GM12878 (cell line): ENCODE measurements around the gene RIPK3. TPM values are rescaled to one million over a fixed set of nuclear protein-coding genes. Genes with fewer than 3 reads are reported as not detected.
"Not testable (repeated sequence)": the region's sequence is repeated elsewhere in the genome, so short reads cannot be mapped to it uniquely, and the experiment has no call there.

ENCODE experiments used
- ATAC-seq: fragments of 200-7000 bp; cut with Tn5 transposase; 3 replicates; pipeline ENCODE4 v1.9.1; 2020; ENCODE audit warnings: mild to moderate bottlenecking, moderate library complexity
- BruUV-seq: library from RNA; stranded (reverse); fragments of 400-500 nt; replicated peaks from 2 replicates; lab custom pipeline; 2021; lab: Mats Ljungman, UMichigan
- CTCF ChIA-PET: fragments of 300-600 bp; sonication (Branson Sonifier 250); formaldehyde crosslinking; extraction: SDS; loops from one replicate; lab custom pipeline; 2021; ENCODE audit warnings: inconsistent platforms; lab: Yijun Ruan, JAX
- POLR2A ChIA-PET: fragments of 350-600 bp; formaldehyde crosslinking; extraction: SDS; loops from one replicate; lab custom pipeline; 2021; ENCODE audit warnings: inconsistent platforms; lab: Charles Lee
- RAD21 ChIA-PET: fragments of 300-600 bp; sonication (Branson Sonifier 250); formaldehyde crosslinking; loops from one replicate; lab custom pipeline; 2023; ENCODE audit warnings: antibody characterized with exemption; ENCODE audit not compliant: unreplicated experiment; lab: Charles Lee
- SMC1A ChIA-PET: fragments of 300-600 bp; sonication (Branson Sonifier 250); formaldehyde crosslinking; loops from one replicate; lab custom pipeline; 2023; ENCODE audit not compliant: unreplicated experiment, uncharacterized antibody; lab: Charles Lee
- DNase-seq: peaks from one replicate; pipeline ENCODE4 v3.0.0-alpha.2; 2011; ENCODE audit warnings: low read depth, low spot score
- FAIRE-seq: peaks from 3 replicates; lab custom pipeline; 2011; peaks lifted over from hg19 to GRCh38; lab: Jason Lieb, UNC
- H2AFZ ChIP-seq: 2 replicates; pipeline ENCODE4 v1.6.0; 2011; ENCODE audit warnings: low read depth, low read length, control low read depth; ENCODE audit not compliant: control insufficient read depth
- H3K27ac ChIP-seq: 2 replicates; pipeline ENCODE4 v1.5.1; 2011; ENCODE audit warnings: control low read depth; ENCODE audit not compliant: control insufficient read depth, insufficient read depth
- H3K27me3 ChIP-seq, 2 experiments: replicated peaks in 1 of 2; 2 replicates each; pipeline versions ENCODE4 v1.6.0 to v1.6.1; 2011; ENCODE audit warnings: low read length in 1 of 2; ENCODE audit not compliant: control insufficient read depth in 2 of 2, insufficient read depth in 2 of 2
- H3K36me3 ChIP-seq, 2 experiments: 2 replicates each; pipeline ENCODE4 v1.5.1; 2011; ENCODE audit warnings: low read length in 1 of 2; ENCODE audit not compliant: control insufficient read depth in 2 of 2, insufficient read depth in 2 of 2
- H3K4me1 ChIP-seq: 2 replicates; pipeline ENCODE4 v1.6.1; 2011; ENCODE audit warnings: mild to moderate bottlenecking, low read length, moderate library complexity, mixed read lengths; ENCODE audit not compliant: control insufficient read depth, insufficient read depth
- H3K4me2 ChIP-seq: 2 replicates; pipeline ENCODE4 v1.6.0; 2011; ENCODE audit warnings: control low read depth; ENCODE audit not compliant: control insufficient read depth, insufficient read depth
- H3K4me3 ChIP-seq: fragments of 200-600 bp; sonication (generic); 2 replicates; pipeline ENCODE4 v1.5.1; 2016
- H3K79me2 ChIP-seq: 2 replicates; pipeline ENCODE4 v1.6.0; 2011; ENCODE audit warnings: low read length; ENCODE audit not compliant: control insufficient read depth, insufficient read depth
- H3K9ac ChIP-seq: 2 replicates; pipeline ENCODE4 v1.8.0; 2011; ENCODE audit warnings: low read length, control low read depth, mixed read lengths; ENCODE audit not compliant: control insufficient read depth, insufficient read depth
- H3K9me3 ChIP-seq: replicated peaks from 3 replicates; pipeline ENCODE4 v1.5.1; 2011; ENCODE audit warnings: mild to moderate bottlenecking, low read length; ENCODE audit not compliant: control insufficient read depth, insufficient read depth
- H4K20me1 ChIP-seq: 2 replicates; pipeline ENCODE4 v1.6.0; 2011; ENCODE audit not compliant: control insufficient read depth, insufficient read depth
- CBFB ChIP-seq: IDR thresholded peaks from 2 replicates; pipeline ENCODE4 v1.6.1; 2016; ENCODE audit warnings: antibody characterized with exemption, low read depth
- CBX3 ChIP-seq: fragments of 200-600 bp; sonication (generic); IDR thresholded peaks from 2 replicates; pipeline ENCODE4 v1.6.1; 2016; ENCODE audit warnings: low read depth, borderline replicate concordance
- ESRRA ChIP-seq: IDR thresholded peaks from 2 replicates; pipeline ENCODE4 v1.6.1; 2012; ENCODE audit warnings: mild to moderate bottlenecking, low read length, improper control_type of control experiment
- NR2C2 ChIP-seq: IDR thresholded peaks from 2 replicates; pipeline ENCODE4 v1.6.1; 2011; ENCODE audit warnings: borderline replicate concordance, low read depth; ENCODE audit not compliant: control insufficient read depth, insufficient read length
- SREBF2 ChIP-seq: IDR thresholded peaks from 2 replicates; pipeline ENCODE4 v1.6.1; 2012; ENCODE audit warnings: mild to moderate bottlenecking, low read length
- ZNF207 ChIP-seq: fragments of 450-650 bp; IDR thresholded peaks from 2 replicates; pipeline ENCODE4 v1.6.1; 2014; ENCODE audit warnings: antibody characterized with exemption, mild to moderate bottlenecking, borderline replicate concordance
- WGBS: methylation state at CpG from one replicate; pipeline ENCODE4 v1.1.6; 2016; ENCODE audit warnings: low lambda C conversion rate; ENCODE audit not compliant: insufficient replicate concordance, insufficient coverage; ENCODE audit errors: missing lambda C conversion rate; 5-methylcytosine and 5-hydroxymethylcytosine counted together
- in situ Hi-C: fragments of 300-500 bp; cut with MboI; formaldehyde crosslinking; loops from 9 replicates; pipeline ENCODE4 v1.14.3; 2018; ENCODE audit warnings: mixed read lengths
- intact Hi-C: fragments of 100-400 bp; cut with micrococcal nuclease; formaldehyde crosslinking; loops from one replicate; pipeline ENCODE4 v1.14.2; 2022; ENCODE audit not compliant: unreplicated experiment
- polyA plus RNA-seq, 11 experiments: library from polyadenylated mRNA; depleted of rRNA in 4 of 11; unstranded in 6 of 11; stranded (reverse) in 5 of 11; fragments of >200 nt; fragmentation: Nextera tagmentation in 4 of 11; fragmentation: Illumina TruSeq in 1 of 11; extraction: Ambion mirVana in 4 of 11; extraction: Trizol in 1 of 11; gene quantifications; 1 replicate in 1 of 11; 2 replicates in 10 of 11; pipeline versions ENCODE4 v1.2.1 to v1.2.3, GENCODE V29; 2011 to 2016; ENCODE audit warnings: inconsistent platforms in 2 of 11, missing spikeins in 2 of 11, low read depth in 1 of 11
- total RNA-seq, 4 experiments: library from RNA; depleted of rRNA in 3 of 4; stranded (reverse); fragments of >200 nt in 3 of 4; fragmentation: Illumina TruSeq in 1 of 4; extraction: Trizol in 1 of 4; gene quantifications; 2 replicates each; pipeline versions ENCODE4 v1.2.1 to v1.2.3, GENCODE V29; 2013 to 2021

The RIPK3 gene
- total and polyA plus RNA-seq, 10 of the 15 experiments (the other 5 are each of a cell fraction or from before 2014, with no cell fraction given), result 2.0 to 13.6 (median 8.1) TPM

GRCh38 chr14:24387579-24387978 is 47.8 kb upstream of the RIPK3 start:
- RAD21 ChIA-PET, result interaction anchor here (1.4 kb wide), 1 partner anchor 44 kb away, joined by 4 read pairs; no protein-coding TSS in a partner anchor
- CTCF ChIA-PET, result not testable (repeated sequence)
- 26% methylated on average over 5 of the region's 5 CpGs for WGBS

GRCh38 chr14:24387009-24387345 is 47.2 kb upstream of the RIPK3 start:
- no TSS peak for BruUV-seq
- Histone ChIP-seq H3K9ac (no peak overlapping the region), H3K27me3 (no peaks in the 10 kb centered on the region; a peak in 2 of 4 replicates), H3K27ac (no peak overlapping the region), H4K20me1 (no peaks in the 10 kb centered on the region), H3K9me3 (no peaks in the 10 kb centered on the region), H3K79me2 (no peaks in the 10 kb centered on the region), H3K4me3 (no peak overlapping the region), H2AFZ (no peak overlapping the region), H3K4me1 (no peaks in the 10 kb centered on the region), H3K36me3 (no peaks in the 10 kb centered on the region), H3K4me2 (no peak overlapping the region)
- ChIA-PET POLR2A (no interaction called here), SMC1A (no interaction called here), RAD21 (no interaction called here), CTCF (interaction anchor here (1.5 kb wide), 1 partner anchor 25 kb away, joined by 6 read pairs; no protein-coding TSS in a partner anchor)
- 22% methylated on average over 2 of the region's 2 CpGs for WGBS
- in situ Hi-C loops, result no loop called here
- ATAC-seq, result no peak
- no peak for TF ChIP-seq CBFB
- no peak for TF ChIP-seq NR2C2
- no peak for TF ChIP-seq SREBF2
- TF ChIP-seq CBX3, result no peak
- TF ChIP-seq ESRRA, result no peak
- no peak for TF ChIP-seq ZNF207
- no peak for FAIRE-seq
- DNase-seq, result no peak
- intact Hi-C loops, result no loop called here

More at GRCh38 chr14:24387579-24387978, 47.8 kb upstream of the RIPK3 start:
- H3K4me3 ChIP-seq, H4K20me1 ChIP-seq, DNase-seq, H3K79me2 ChIP-seq, in situ Hi-C loops, H3K4me2 ChIP-seq, intact Hi-C loops, SMC1A ChIA-PET, FAIRE-seq, ATAC-seq, H3K9me3 ChIP-seq, BruUV-seq, H2AFZ ChIP-seq, H3K36me3 ChIP-seq, H3K27me3 ChIP-seq, H3K4me1 ChIP-seq, H3K27ac ChIP-seq, POLR2A ChIA-PET, H3K9ac ChIP-seq: not testable (repeated sequence)
